Measurements from ENCODE around the gene STK32C.

GRCh38 chr10:132306343-132306685, 1.4 kb downstream of the STK32C start:
- TF ChIP-seq ZNF274 (IDR thresholded peaks at IDR 0.05; ENCODE audit: low read depth, low read length): no peak
- no peak for TF ChIP-seq SUZ12 (IDR thresholded peaks at IDR 0.05; ENCODE audit: extremely low read depth, insufficient read depth, insufficient read length)
- TF ChIP-seq YY1 (IDR thresholded peaks at IDR 0.05; ENCODE audit: insufficient read depth, insufficient read length): no peak
